HG03520 (cell line): ENCODE results near the gene TOMM40L.
"Not testable (repeated sequence)": the region's sequence is repeated elsewhere in the genome, so short reads cannot be mapped to it uniquely, and the experiment has no call there.

ENCODE experiments used
- ATAC-seq: cut with Tn5 transposase; IDR thresholded peaks from one replicate; pipeline ENCODE4 v1.9.1; 2021; ENCODE audit warnings: mild to moderate bottlenecking, moderate library complexity; ENCODE audit not compliant: unreplicated experiment

The TOMM40L gene

DNA sequence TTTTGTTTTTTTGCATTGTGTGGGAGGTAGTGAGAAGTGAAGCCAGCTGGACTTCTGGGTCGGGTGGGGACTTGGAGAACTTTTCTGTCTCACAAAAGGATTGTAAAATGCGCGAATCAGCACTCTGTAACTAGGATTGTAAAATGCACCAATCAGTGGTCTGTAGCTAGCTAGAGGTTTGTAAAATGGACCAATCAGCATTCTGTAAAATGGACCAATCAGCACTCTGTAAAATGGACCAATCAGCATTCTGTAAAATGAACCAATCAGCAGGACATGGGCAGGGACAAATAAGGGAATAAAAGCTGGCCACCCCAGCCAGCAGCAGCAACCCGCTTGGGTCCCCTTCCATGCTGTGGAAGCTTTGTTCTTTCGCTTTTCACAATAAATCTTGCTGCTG lies 24.2 kb downstream of the TOMM40L start:
- ATAC-seq = not testable (repeated sequence)

DNA sequence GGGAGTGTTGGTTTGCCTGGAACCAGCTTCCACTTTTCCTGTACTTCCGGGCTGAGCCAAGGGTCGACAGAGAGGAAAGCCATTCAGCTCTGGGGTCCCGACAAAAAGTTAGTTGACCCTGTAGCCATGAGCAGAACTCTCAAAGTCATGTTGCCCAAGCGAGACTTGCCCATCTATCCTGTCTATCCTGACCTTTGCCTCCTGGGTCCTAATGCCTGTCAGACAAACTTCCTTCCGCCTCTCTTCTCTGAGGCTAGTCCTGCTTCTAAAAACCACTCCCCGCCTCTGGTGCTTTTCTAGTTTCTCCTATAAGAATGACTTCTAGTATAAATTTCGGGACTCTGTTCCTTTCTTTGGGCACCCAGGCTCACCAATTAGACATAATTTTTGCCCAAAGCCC lies 25.0 kb downstream of the TOMM40L start:
- ATAC-seq = no peak

DNA sequence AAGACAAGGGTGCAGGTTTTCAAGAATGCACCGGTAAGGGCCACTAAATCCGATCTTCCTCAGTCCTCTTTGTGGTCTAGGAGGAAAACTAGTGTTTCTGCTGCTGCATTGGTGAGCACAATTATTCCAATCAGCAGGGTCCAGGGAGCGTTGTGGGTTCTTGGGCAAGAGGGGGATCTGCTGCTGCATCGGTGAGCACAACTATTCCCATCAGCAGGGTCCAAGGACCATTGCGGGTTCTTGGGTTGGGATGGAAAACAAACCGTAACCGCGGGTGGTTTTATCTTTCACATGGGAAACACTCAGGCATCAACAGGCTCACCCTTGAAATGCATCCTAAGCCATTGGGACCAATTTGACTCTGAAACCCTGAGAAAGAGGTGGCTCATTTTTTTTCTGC lies 25.7 kb downstream of the TOMM40L start:
- ATAC-seq = no peak

DNA sequence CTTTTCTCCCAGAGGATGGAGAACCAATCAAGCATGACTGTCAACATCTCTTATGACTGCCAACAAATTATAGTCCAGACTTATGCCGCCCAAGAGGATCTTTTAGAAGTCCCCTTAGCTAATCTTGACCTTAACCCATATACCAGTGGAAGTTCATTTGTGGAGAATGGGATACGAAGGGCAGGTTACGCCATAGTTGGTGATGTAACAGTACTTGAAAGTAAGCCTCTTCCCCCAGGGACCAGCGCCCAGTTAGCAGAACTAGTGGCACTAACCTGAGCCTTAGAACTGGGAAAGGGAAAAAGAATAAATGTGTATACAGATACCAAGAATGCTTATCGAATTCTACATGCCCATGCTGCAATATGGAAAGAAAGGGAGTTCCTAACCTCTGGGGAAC lies 29.4 kb downstream of the TOMM40L start:
- not testable (repeated sequence) for ATAC-seq

DNA sequence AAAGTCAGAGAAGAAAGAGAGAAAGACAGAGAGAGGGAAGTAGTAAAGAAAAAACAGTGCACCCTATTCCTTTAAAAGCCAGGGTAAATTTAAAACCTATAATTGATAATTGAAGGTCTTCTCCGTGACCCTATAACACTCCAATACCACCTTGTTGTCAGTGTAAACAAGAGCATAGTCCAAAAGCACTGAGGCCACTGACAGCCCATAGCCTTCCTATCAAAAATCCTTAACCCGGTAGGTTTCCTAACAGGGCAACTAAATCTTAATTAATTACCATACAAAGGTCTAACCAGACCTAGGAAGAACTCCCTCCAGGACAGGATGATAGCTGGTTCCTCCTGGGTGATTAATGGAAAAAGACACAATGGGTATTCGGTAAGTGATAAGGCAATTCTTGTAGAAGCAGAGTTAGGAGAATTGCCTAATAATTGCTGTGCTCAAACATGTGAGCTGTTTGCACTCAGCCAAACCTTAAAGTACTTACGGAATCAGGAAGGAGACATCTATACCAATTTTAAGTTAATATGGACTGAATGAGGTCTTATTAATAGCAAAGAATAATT lies 30.2 kb downstream of the TOMM40L start:
- ATAC-seq = not testable (repeated sequence)

DNA sequence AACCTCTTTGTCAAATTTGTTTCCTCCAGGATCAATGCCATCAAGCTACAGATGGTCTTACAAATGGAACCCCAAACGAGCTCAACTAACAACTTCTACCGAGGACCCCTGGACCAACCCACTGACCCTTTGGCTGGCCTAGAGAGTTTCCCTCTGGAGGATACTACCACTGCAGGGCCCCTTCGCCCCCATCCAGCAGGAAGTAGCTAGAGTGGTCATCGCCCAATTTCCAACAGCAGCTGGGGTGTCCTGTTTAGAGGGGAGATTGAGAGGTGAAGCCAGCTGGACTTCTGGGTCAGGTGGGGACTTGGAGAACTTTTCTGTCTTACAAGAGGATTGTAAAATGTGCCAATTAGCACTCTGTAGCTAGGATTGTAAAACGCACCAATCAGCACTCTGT lies 31.2 kb downstream of the TOMM40L start:
- not testable (repeated sequence) for ATAC-seq

DNA sequence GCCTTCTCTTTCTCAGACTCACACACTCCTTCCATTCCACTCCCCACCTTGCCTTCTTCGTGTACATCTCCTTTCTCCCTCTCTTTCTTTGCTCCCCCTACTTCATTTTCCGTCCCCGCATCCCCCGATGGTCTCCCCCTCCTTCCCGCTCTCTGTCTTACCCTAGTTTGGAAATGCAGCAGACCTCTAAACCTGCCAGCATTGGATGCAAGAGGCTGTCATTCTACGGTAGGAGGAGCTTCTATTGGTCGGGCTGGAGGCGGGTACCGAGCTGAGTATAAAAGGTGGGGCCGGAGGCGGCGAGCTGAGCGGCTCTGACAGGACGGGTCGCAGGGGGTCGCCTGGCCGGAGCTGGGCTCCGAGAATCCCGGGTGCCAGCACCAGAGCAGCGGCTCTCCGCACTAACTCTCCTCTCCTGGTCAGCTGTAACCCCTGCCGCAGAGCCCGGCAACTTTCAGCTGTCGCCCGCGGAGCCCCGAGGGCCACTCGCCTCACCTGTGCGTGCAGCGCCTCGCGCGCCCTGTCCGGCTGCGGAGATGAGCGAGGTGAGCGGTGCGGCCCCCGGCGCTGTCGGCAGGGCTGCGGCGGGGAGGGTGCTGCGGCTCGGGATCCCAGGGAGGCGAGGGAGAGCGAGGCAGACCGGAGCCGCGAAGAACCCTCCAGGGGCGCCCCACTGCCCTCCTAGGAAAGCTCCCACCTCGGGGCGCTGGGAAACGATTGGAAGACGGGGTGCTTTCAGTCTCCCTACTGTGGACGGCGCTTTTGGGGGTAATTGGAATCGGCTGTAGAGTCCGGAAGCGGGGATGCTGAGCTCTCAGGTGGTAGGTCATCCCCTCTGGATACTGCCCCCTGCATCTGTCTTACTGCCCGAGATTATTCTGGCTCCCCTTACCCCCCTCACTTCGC lies 32.8 kb downstream of the TOMM40L start, which contains the start of gene PCP4L1:
Gene PCP4L1, plus strand, starts transcription at position 307 of the 906 bp plus-strand sequence. Its CDS starts 230 bp downstream, at position 537.
- ATAC-seq = no peak

DNA sequence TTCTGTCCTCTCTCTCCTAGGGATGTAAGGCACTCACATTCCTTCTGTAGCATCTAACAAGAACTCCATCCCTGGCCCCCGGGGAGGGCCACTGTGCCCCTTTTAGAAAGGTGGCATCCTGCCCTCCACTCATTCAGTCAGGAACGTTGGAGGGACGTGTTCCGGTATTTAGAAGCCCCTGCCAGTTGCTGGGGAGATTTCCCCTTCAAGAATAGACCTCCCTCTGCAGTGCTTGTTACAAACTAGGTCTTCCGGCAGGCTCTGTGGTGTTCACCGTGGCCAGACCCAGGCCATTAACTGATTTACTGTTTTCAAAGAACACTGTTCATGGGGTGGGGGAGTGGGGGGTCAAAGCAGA lies 33.5 kb downstream of the TOMM40L start:
- ATAC-seq = no peak

DNA sequence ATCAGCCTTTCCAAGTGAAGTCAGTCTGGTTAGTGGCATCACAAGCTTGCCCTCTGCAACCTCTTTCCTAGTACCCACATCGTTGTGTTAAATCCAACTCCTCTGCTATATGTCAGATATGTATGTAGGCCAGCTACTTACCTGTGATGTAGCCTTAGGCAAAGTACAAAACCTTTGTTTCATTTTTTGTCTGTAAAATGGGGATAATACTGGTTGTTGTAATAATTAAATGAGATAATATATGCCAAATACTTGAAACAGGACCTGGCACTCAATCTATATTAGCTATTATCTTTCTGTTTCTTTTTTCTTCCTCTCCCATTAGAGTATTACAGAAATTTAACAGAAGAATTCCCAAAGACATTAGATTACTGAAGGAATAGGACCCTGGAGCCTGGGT lies 33.9 kb downstream of the TOMM40L start:
- no peak for ATAC-seq

DNA sequence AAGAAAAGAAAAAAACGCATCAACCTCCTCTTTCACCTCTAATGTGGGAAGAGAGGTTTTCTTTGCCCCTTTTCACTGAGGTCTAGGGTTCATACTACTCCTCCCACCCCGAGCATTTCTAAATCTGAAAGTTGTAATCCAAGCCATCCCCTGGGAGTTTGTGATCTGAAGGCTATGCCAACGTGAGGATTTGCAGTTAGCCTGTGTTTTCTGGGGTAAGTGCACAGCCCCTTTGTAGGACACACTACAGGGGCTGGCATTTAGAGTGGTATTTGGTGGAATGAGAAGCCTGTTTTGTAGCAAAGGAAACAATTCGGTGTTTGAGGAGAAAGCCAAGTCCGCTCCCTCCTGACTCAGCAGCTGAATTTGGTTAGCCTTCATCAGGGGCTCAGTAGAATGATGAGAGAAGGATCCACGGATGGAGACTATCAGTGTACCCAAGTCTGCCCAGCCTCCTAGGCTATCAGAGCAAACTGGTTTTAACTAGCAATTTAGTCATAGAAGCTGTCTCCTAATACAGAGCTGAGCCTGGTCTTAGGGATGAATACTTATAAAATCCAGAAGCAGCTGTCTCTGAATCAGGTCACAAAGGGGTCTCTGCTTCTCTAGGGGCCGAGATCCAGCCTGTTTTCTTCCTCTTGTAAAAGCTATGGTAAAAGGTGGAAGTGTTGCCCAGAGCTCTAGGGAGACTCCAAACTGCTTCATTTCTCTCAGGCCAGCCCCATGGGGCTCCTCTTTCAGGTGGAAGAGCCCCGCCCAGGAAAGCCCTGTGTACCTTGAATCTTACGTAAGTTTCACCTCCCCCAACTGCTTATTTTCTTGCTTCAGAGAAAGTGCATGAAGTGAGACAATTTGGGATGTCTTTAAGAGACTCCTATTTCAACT lies 34.8 kb downstream of the TOMM40L start:
- ATAC-seq = no peak

DNA sequence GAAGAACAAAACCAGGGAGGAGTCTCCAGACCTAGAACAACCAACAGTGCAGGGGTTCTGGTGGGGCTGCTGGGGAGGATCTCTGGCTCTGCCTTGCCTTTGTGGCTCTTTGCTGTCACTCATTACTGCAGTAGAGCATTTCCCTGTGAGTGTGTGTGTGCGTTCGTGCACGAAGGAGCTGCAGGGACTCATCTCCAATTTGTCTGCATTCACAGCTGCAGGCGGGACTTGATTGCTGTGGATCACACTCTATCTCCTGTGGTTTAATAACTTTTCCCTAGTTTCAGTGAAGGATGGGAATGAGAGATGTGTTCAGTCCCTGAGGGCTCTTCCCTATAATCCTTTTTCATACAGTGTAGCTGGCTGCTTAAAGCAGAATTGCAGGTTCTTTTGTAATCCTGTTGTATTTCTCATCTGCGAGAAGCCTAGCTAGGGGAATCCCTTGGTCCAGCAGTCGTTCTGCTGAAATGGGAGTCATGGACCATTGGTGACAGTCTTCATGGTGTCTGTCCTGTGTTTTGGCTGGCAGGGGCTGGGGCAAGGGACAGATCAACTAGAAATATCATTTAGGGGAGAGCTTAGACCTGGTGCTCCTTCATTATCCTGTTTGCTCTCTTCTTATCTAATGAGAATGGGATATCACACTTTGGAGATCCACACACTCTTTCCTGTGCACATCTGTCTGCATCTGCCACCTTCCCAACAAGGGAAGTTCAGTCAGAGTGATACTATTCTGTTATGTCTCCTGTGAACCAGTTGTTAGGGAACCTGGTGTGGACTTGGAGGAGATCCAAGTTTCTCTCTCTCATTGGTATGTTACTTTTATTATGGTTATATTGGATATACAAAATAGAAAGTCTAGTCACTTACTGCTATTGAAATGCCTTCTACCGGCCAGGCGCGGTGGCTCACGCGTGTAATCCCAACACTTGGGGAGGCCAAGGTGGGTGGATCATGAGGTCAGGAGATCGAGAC lies 35.7 kb downstream of the TOMM40L start:
- ATAC-seq = no peak

DNA sequence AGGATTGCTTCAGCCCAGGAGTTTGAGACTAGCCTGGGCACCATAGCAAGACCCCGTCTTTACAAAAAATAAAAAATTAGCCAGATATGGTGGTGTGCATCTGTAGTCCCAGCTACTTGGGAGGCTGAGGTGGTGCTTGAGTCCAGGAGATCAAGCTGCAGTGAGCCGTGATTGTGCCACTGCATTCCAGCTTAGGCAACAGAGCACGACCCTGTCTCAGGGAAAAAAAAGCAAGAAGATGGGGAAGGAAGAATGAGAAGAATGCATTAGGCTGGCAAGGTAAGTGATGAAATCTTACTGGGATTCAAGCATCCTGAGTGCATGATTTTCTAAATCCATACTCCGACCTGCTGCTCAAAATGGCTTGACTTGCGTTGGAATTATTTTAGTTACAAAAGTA lies 39.4 kb downstream of the TOMM40L start:
- ATAC-seq = no peak

DNA sequence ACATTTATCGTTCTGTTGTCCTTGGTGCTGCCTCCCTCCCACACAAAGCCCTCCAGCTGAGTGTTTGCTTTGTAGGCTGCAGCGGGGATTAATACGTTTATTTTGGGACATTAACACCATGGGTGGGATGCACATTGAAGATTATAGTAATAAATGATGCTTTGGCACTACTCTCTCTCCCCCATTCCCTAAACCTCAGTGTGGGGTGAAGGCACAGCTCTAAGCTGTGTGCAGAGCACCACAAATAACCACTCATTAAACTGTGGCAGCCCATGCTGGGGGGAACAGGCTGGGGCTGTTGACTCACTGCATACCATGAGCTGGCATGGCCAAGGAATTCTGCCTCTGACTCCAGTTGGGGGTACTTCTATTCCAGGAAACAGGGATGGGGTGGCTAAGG lies 40.3 kb downstream of the TOMM40L start:
- ATAC-seq = no peak

DNA sequence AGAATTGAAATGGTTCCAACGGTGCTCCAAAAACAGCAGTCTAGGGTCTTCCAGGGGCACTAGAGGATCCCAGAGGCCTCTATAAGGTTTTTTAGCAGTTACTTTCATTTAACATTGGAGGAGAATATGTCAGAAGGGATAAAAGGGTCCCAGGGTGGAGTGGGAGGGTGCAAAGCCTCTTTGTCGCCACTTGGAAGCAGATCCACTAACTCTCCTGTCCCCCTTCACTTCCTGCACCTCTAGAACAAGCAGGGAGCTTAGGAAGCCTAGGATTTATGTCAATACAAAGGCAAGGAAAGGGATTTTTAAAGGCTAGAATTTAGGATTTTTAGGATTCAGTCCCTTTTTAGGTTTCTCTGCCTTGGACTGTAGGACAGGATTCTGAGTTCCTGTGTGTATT lies 41.0 kb downstream of the TOMM40L start:
- no peak for ATAC-seq

DNA sequence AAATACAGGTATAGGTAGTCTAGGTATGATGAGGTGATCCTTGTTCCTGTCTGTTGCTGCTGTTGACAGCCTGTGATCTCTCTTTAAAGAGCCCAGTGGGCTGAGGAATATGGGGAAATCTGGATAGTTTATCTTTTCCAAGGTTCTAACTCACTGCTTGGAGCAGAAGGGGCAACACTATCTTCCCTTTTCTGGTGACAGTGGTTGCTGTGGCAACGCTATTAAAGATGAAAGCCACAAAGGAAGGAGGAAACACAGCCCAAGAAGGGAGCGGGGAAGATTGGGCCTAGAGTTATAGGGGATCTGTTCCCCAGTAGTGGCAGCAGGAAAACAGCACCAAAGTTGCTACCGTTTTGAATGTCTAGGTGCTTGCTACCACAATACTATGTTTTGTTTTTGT lies 41.5 kb downstream of the TOMM40L start:
- no peak for ATAC-seq

DNA sequence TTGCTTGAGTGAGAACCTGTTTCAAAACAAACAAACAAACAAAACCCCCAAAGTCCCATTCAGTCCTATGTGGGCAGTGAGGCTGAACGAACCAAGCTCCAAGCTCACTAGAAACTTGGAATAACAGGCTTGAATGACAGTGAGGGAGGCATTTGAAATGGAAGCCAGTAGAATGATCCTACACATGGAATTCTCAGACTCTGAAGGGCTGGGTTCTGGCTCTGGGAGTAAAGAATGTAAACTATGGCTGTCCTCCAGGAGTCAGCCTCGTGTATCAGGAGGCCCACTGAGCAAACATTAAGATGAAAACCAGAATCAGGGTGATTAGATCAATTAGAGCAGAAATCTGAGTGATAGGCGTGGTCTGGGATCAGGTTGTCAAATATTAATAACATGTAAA lies 47.5 kb downstream of the TOMM40L start:
- no peak for ATAC-seq

DNA sequence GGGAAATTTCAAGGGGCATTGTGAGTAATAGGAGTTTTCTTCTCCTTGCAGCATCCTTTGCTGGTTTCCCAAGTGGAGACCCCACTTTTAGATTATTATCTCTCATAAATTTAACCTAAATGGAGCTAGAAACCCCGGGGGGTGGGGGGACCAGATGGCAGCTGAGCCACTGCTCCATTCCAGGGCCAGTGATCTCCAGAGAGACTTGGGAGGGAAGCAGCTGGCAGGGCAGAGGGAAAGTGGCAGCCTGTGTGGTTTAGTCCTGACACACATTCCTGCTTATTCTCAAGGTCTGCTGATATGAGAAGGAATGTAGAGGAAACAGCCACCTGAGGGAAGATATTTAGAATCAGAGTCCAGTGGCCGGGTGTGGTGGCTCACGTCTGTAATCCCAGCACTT lies 49.0 kb downstream of the TOMM40L start:
- no peak for ATAC-seq
